HG02943 (cell line): Measurements from ENCODE around the gene USP25.

Experiments used
- ATAC-seq: cut with Tn5 transposase; IDR thresholded peaks from one replicate; pipeline ENCODE4 v1.9.1; 2021; ENCODE audit warnings: mild to moderate bottlenecking, low read depth, moderate library complexity; ENCODE audit not compliant: unreplicated experiment

Gene USP25

GRCh38 chr21:15848634-15849560 is 119.1 kb downstream of the USP25 start:
- no peak for ATAC-seq

GRCh38 chr21:15849927-15850326 is 120.1 kb downstream of the USP25 start:
- ATAC-seq, result no peak

GRCh38 chr21:15850645-15851044 is 120.9 kb downstream of the USP25 start:
- ATAC-seq, result no peak

GRCh38 chr21:15852146-15852545 is 122.4 kb downstream of the USP25 start:
- no peak for ATAC-seq

GRCh38 chr21:15853126-15853525 is 123.3 kb downstream of the USP25 start:
- no peak for ATAC-seq

GRCh38 chr21:15856813-15857212 is 127.0 kb downstream of the USP25 start:
- no peak for ATAC-seq

- ATAC-seq, result no peak
Measured at GRCh38 chr21:15857740-15858139, 128.0 kb downstream of the USP25 start.

- no peak for ATAC-seq
Measured at GRCh38 chr21:15860541-15860940, 130.8 kb downstream of the USP25 start.

GRCh38 chr21:15868940-15869339 is 139.2 kb downstream of the USP25 start:
- ATAC-seq, result no peak

GRCh38 chr21:15870819-15871218 is 141.0 kb downstream of the USP25 start:
- no peak for ATAC-seq

- ATAC-seq, result no peak
Measured at GRCh38 chr21:15872236-15872635, 142.5 kb downstream of the USP25 start.

- no peak for ATAC-seq
Measured at GRCh38 chr21:15874615-15875014, 144.8 kb downstream of the USP25 start.

GRCh38 chr21:15875286-15875685 is 145.5 kb downstream of the USP25 start:
- ATAC-seq, result no peak

GRCh38 chr21:15893902-15894301 is 164.1 kb downstream of the USP25 start:
- no peak for ATAC-seq

- no peak for ATAC-seq
Measured at GRCh38 chr21:15894596-15894995, 164.8 kb downstream of the USP25 start.

GRCh38 chr21:15895142-15896106 is 165.6 kb downstream of the USP25 start:
- no peak for ATAC-seq

- ATAC-seq, result no peak
Measured at GRCh38 chr21:15896501-15896900, 166.7 kb downstream of the USP25 start.

- ATAC-seq, result no peak
Measured at GRCh38 chr21:15904389-15904788, 174.6 kb downstream of the USP25 start.

- ATAC-seq, result no peak
Measured at GRCh38 chr21:15908187-15908586, 178.4 kb downstream of the USP25 start.

- ATAC-seq, result no peak
Measured at GRCh38 chr21:15928196-15928595, 198.4 kb downstream of the USP25 start.
